Suprapubic skin (tissue), 3 donors: ENCODE measurements around the gene ELP1.

Source experiments
- CTCF ChIP-seq, 2 donors: fragments of 200-600 bp in 1 of 2; fragments of 450-650 bp in 1 of 2; sonication (generic) in 1 of 2; IDR thresholded peaks; one replicate each; pipeline ENCODE4 v1.5.1; 2016 to 2019; ENCODE audit warnings: antibody characterized with exemption in 2 of 2, mild to moderate bottlenecking in 1 of 2, moderate library complexity in 1 of 2
- EP300 ChIP-seq: sonication (generic); formaldehyde crosslinking; IDR thresholded peaks from one replicate; pipeline ENCODE4 v1.6.1; 2017; ENCODE audit warnings: antibody characterized with exemption

- TF ChIP-seq CTCF (IDR thresholded peaks at IDR 0.05) (no peak), EP300 (no peak)
These were observed 44.3 kb upstream of the ELP1 start for GRCh38 chr9:108978205-108978604.
